HG03095 (cell line): ENCODE measurements around the gene IRAK3.

Source experiments
- ATAC-seq: cut with Tn5 transposase; IDR thresholded peaks from one replicate; pipeline ENCODE4 v1.9.1; 2021; ENCODE audit warnings: moderate library complexity; ENCODE audit not compliant: unreplicated experiment

IRAK3 gene, protein sequence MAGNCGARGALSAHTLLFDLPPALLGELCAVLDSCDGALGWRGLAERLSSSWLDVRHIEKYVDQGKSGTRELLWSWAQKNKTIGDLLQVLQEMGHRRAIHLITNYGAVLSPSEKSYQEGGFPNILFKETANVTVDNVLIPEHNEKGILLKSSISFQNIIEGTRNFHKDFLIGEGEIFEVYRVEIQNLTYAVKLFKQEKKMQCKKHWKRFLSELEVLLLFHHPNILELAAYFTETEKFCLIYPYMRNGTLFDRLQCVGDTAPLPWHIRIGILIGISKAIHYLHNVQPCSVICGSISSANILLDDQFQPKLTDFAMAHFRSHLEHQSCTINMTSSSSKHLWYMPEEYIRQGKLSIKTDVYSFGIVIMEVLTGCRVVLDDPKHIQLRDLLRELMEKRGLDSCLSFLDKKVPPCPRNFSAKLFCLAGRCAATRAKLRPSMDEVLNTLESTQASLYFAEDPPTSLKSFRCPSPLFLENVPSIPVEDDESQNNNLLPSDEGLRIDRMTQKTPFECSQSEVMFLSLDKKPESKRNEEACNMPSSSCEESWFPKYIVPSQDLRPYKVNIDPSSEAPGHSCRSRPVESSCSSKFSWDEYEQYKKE

GRCh38 chr12:66188584-66189485 is at the start of gene IRAK3:
Gene IRAK3, plus strand, starts transcription at chr12:66189214. Its CDS starts 86 bp downstream, at chr12:66189300.
- peak; percentile 59 for ATAC-seq

- no peak for ATAC-seq
Observed at GRCh38 chr12:66139328-66139727, 49.7 kb upstream of the IRAK3 start.

- ATAC-seq, result no peak
Observed at GRCh38 chr12:66140731-66141130, 48.3 kb upstream of the IRAK3 start.

GRCh38 chr12:66141299-66141698 is 47.7 kb upstream of the IRAK3 start:
- ATAC-seq, result no peak

DNA sequence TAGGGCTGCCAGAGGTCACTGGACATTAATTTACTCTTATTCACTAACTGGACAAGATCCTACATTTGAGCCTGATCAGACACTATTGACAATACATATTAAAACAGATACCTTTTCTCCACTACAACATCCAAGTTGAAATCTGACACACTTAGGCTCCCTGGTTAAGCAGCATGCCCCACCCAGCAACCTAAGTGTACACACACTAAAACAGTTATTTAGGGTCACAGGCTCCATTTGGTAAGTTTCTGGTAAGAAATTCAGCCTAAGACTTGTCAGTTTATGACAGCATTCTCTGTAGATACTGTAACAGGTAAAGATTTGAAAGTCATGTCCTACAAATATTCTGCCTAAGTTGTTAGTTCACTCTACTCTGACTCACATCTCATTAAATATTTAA is 46.2 kb upstream of the IRAK3 start:
- no peak for ATAC-seq

DNA sequence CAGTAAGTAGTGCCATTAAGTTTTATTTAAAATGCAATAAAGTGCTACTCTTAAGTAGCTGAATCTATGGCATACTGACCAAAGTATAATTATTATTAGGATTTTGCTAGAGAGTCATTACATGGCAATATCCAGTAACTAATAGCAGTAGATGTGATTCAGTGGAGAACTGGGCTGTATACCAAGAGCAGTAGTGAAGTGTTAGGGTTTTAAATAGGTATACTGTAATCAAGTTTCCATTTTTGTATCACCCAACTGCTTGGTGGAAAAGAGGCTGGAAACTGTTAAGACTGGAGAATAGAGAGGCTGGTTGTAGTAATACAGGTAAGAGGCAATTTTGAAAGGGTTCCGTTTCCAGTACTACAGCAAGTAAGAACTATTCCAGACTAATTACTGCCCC is 45.1 kb upstream of the IRAK3 start:
- no peak for ATAC-seq

GRCh38 chr12:66144791-66145754 is 43.9 kb upstream of the IRAK3 start:
- ATAC-seq, result no peak

DNA sequence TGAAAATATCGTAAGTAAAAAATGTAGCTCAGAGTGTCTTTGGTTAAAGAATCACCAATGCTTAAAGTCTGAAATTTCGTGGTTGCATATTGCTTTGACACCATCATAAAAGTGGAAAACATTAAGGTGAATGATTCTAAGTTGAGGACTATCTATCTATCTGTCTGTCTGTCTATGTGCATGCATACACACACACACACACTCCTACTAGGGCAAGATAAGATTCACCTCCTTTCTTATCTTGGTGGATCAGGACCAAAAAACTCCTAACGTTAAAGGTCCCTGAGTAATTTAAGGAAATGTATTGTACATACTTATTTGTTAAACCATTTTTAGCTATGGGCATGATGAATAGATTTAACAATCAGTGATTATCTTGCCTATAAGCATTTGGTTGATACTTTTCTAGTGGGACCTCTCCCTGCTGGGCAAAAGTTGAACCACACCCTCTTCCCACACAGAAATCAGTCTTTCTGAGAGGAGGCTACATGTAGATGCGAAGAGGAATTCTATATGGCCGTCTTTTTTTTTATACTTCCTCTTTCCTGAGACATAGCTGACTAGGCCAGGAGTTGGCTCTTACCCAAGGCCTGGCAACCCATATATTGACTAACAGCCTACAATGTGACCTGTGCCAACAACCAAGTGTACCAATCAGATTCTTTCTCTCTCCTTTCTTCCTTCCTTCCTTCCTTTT is 39.2 kb upstream of the IRAK3 start:
- no peak for ATAC-seq

- no peak for ATAC-seq
Observed at GRCh38 chr12:66152732-66153131, 36.3 kb upstream of the IRAK3 start.

GRCh38 chr12:66154776-66155175 is 34.2 kb upstream of the IRAK3 start:
- no peak for ATAC-seq

GRCh38 chr12:66156654-66157053 is 32.4 kb upstream of the IRAK3 start:
- no peak for ATAC-seq

DNA sequence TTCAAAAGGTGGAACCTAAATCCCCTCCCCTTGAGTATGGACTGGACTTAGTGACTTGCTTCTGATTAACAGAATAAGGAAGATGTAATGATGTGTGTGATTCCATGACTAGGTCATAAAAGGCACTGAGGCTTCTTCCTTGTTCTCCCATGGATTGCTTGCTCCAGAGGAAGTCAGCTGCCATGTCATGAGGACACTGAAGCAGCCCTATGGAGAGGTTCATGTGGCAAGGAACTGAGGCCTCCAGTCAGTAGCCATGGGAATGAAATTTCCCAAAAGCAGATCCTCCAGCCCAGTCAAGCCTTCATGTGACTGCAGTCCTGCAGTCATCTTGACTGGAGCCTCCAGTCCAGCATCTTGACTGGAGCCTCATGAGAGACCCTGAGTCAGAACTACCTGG is 29.9 kb upstream of the IRAK3 start:
- no peak for ATAC-seq

- no peak for ATAC-seq
Observed at GRCh38 chr12:66160704-66161103, 28.3 kb upstream of the IRAK3 start.

DNA sequence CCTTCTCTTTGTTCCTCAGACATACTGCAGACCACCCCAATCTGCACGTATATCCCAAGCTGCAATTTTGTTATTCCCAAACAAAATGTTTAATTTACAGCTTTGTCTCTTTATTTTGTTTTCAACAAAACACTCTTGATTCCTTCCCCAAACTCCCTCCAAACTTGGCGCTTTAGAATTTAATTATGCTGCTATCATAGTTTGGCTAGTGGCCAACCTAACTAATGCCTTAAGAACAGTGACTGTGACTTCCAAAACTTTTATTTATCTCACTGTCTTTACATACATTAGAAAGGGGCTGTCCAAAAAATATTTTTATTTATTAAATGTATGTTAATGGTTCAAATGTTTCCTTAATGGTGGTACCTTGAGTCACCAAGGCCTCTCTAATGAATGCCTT is 26.3 kb upstream of the IRAK3 start:
- ATAC-seq, result no peak

DNA sequence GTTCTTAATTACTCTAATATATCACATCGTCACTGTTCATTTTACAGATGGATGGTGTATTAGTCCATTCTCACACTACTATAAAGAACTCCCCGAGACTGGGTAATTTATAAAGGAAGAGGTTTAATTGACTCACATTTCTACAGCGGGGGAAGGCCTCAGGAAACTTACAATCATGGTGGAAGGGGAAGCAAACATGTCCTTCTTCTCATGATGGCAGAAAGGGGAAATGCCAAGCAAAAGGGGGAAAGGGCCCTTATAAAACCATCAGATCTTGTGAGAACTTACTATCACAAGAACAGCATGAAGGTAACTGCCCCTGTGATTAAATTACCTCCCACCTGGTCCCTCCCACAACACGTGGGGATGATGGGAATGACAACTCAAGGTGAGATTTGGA is 25.7 kb upstream of the IRAK3 start:
- ATAC-seq, result no peak

DNA sequence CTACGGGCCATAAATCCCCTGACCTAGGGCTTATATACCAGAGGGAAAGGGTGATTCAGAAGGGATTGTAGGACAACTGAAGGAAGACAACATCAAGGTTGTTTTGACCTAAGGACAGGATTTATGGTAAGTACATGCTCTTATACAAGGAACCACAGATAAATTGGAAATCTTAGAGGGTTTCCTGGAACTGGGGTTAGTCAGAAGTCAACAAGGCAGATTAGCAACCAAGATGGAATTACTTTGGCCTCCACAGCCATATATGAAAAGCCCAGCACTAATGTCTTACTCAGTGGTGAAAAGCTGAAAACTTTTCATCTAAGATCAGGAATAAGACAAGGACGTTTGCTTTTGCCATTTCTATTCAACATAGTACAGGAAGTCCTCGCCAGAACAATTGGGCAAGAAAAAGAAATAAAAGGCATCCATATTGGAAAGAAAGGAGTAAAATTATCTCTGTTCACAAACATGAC is 24.6 kb upstream of the IRAK3 start:
- no peak for ATAC-seq

GRCh38 chr12:66165141-66165540 is 23.9 kb upstream of the IRAK3 start:
- ATAC-seq, result no peak

- no peak for ATAC-seq
Observed at GRCh38 chr12:66166561-66166960, 22.5 kb upstream of the IRAK3 start.

DNA sequence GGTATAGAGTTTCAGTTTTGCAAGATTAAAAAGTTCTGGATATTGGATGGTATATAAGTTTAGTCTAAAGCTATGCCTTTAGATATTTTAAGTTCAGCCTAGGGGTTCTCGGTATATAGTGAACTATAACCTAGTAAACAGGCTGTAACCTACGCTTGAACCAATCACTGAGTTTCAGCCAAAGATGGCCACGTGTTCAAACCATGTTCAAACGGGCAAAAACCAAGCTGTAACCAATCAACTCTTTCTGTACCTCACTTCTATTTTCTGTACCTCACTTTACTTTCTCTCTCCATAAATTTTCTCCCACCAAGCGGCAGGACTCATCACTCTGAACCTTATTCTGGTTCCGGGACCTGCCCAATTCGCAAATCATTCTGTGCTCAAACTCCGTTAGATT is 20.6 kb upstream of the IRAK3 start:
- ATAC-seq, result no peak
